Adrenal gland (tissue), 12 donors: Measurements from ENCODE around the gene TTC9B. TPM values are rescaled to one million over a fixed set of nuclear protein-coding genes. Genes with fewer than 3 reads are reported as not detected.
A peak's percentile ranks its signal among the peaks of the same experiment; 100 is the strongest.

ENCODE experiments used
- DNase-seq, 7 donors: peaks; one replicate each; pipeline ENCODE4 v3.0.0-alpha.2; 2019 to 2020
- H3K27ac ChIP-seq, 5 donors: fragments of 200-600 bp; sonication (generic) in 4 of 5; 1 replicate in 3 of 5; 2 replicates in 2 of 5; pipeline versions ENCODE4 v1.5.1 to v1.8.0; 2016 to 2020; ENCODE audit warnings: mild to moderate bottlenecking in 1 of 5
- H3K27me3 ChIP-seq: fragments of 200-600 bp; 2 replicates; pipeline ENCODE4 v1.8.0; 2021
- H3K36me3 ChIP-seq, 2 donors: fragments of 200-600 bp; replicated peaks in 1 of 2; 1 replicate in 1 of 2; 2 replicates in 1 of 2; pipeline versions ENCODE4 v1.5.1 to v1.8.0; 2018 to 2022
- H3K4me1 ChIP-seq, 2 donors: fragments of 200-600 bp; replicated peaks in 1 of 2; 1 replicate in 1 of 2; 2 replicates in 1 of 2; pipeline versions ENCODE4 v1.5.1 to v1.8.0; 2018 to 2021
- H3K4me3 ChIP-seq, 4 donors: fragments of 200-600 bp; sonication (generic) in 3 of 4; one replicate each; pipeline ENCODE4 v1.5.1; 2016 to 2018
- H3K9me3 ChIP-seq, 3 donors: fragments of 200-600 bp; sonication (generic) in 1 of 3; replicated peaks in 1 of 3; 1 replicate in 2 of 3; 2 replicates in 1 of 3; pipeline versions ENCODE4 v1.5.1 to v1.8.0; 2016 to 2021
- POLR2A ChIP-seq, 2 donors: fragments of 450-650 bp; IDR thresholded peaks; one replicate each; pipeline ENCODE4 v1.6.1; 2017; ENCODE audit warnings: antibody characterized with exemption in 2 of 2, mild to moderate bottlenecking in 2 of 2, moderate library complexity in 1 of 2
- WGBS, 4 donors: extraction: QIAGEN DNeasy Blood & Tissue Kit in 2 of 4; methylation state at CpG; one replicate each; pipeline versions ENCODE4 v1.1.5 to v1.1.7; 2013 to 2017; 5-methylcytosine and 5-hydroxymethylcytosine counted together
- intact Hi-C, 2 donors: fragments of 100-400 bp; cut with DNase I; formaldehyde crosslinking; loops; one replicate each; pipeline versions ENCODE4 v1.14.1 to v1.15.0; 2022 to 2023
- polyA plus RNA-seq, 3 donors: library from polyadenylated mRNA; stranded (reverse); fragments of 200-250 nt in 2 of 3; fragments of 350-450 nt in 1 of 3; fragmentation: Illumina TruSeq in 1 of 3; extraction: RNeasy Lipid Tissue Mini Kit (QIAGEN cat#74804) in 1 of 3; gene quantifications; one replicate each; pipeline ENCODE4 v1.2.3, GENCODE V29; 2013 to 2014
- total RNA-seq, 9 donors: library from RNA; depleted of rRNA in 4 of 9; stranded (reverse); fragments of >200 nt in 4 of 9; fragments of 120-200 nt in 1 of 9; fragmentation: NEBNext Ultra II Directional in 1 of 9; extraction: Animal tissue kit (Norgen Biotek cat#: 25700) in 1 of 9; gene quantifications; one replicate each; pipeline versions ENCODE4 v1.1.0 to v1.2.4, GENCODE V29; 2013 to 2023
- TF ChIP-seq, protein P1 (sequence below), 6 experiments: fragments of 450-650 bp in 4 of 6; fragments of 200-600 bp in 2 of 6; sonication (generic) in 1 of 6; IDR thresholded peaks; 1 replicate in 5 of 6; 2 replicates in 1 of 6; pipeline versions ENCODE4 v1.5.1 to v1.8.0; 2016 to 2021; ENCODE audit warnings: antibody characterized with exemption in 6 of 6, mild to moderate bottlenecking in 2 of 6, moderate library complexity in 1 of 6
- donor health status: healthy with polysubstance abuse.
- donor health status: Bipolar disorder and iron deficiency.
- donor health status: DM: yes; HTN: yes; CAD: no.
- donor health status: DM: no; HTN: no; CAD: no.
- donor health status: DM: no; HTN: no; CAD: no.
- donor health status: DM: yes; HTN: yes; CAD: no.

The TTC9B gene
- total and polyA plus RNA-seq, 12 donors, result 0.32 to 2.6 (median 0.53) TPM; not detected in 8

DNA sequence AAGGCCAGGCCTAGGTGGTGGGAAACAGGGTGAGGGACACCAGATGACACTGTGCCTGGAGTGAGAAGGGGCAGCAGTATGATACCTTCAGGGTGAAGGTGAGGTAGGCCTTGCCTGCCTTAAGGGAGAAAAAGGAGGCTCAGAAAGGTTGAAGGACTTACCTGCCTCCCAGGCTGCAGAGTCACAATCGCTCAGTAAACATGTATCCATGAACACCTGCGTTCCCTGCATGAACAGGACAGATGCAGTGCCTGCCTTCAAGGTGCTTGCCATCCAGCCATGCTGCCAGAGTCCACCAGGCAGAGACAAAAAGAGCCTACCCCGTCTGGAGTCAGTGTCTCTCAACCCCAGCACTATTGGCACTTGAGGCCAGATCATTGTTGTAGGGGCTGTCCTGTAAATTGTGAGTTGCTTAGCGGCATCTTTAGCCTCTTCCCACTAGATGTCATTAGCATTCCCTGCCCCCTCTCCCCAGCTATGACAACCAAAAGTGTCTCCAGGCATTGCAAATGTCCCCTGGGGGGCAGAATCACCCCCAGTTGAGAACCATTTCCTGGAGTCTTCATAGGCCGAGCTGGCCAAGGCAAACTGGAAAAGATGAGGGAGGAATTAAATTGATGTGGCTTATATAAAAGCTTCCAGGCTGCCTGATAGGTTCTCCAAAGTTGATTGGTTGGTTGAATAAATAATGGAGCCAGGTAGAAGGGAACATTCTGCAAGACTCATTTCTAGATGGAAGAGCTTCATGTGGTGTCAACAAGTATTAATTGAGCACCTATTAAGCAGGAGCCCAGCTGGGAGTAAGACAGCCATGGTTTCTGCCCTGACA, 25.2 kb downstream of the TTC9B start:
- no peak for DNase-seq
- Histone ChIP-seq H3K9me3 (no peaks in the 10 kb centered on the region), H3K27me3 (no peaks in the 10 kb centered on the region), H3K27ac (no peak overlapping the region), H3K36me3 (no peaks in the 10 kb centered on the region), H3K4me1 (peaks cover 8 to 17% of the 10 kb centered on the region in 2 donors), H3K4me3 (peak overlapping the region in 1 of 4 donors; percentile 100)
- TF ChIP-seq, protein P1, sequence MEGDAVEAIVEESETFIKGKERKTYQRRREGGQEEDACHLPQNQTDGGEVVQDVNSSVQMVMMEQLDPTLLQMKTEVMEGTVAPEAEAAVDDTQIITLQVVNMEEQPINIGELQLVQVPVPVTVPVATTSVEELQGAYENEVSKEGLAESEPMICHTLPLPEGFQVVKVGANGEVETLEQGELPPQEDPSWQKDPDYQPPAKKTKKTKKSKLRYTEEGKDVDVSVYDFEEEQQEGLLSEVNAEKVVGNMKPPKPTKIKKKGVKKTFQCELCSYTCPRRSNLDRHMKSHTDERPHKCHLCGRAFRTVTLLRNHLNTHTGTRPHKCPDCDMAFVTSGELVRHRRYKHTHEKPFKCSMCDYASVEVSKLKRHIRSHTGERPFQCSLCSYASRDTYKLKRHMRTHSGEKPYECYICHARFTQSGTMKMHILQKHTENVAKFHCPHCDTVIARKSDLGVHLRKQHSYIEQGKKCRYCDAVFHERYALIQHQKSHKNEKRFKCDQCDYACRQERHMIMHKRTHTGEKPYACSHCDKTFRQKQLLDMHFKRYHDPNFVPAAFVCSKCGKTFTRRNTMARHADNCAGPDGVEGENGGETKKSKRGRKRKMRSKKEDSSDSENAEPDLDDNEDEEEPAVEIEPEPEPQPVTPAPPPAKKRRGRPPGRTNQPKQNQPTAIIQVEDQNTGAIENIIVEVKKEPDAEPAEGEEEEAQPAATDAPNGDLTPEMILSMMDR (IDR thresholded peaks at IDR 0.05), result no peak
- TF ChIP-seq POLR2A (IDR thresholded peaks at IDR 0.05), result no peak
- intact Hi-C loops, result no loop called here
- 82 to 95% (median 89%) methylated on average over 3 to 5 of the region's 5 CpGs for WGBS, 4 donors

DNA sequence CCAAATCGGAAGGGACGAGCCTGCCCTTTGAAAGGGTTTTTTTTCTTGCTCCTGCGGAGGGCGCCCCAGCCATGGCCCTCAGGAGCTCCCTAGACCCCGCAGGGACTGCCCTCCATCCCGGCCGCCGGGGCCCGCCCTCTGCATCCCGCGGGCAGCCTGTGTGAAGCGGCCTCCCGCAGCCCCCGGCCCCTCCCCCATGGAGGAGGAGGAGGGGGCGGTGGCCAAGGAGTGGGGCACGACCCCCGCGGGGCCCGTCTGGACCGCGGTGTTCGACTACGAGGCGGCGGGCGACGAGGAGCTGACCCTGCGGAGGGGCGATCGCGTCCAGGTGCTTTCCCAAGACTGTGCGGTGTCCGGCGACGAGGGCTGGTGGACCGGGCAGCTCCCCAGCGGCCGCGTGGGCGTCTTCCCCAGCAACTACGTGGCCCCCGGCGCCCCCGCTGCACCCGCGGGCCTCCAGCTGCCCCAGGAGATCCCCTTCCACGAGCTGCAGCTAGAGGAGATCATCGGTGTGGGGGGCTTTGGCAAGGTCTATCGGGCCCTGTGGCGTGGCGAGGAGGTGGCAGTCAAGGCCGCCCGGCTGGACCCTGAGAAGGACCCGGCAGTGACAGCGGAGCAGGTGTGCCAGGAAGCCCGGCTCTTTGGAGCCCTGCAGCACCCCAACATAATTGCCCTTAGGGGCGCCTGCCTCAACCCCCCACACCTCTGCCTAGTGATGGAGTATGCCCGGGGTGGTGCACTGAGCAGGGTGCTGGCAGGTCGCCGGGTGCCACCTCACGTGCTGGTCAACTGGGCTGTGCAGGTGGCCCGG, 26.1 kb downstream of the TTC9B start:
- H3K9me3 ChIP-seq, result no peaks in the 10 kb centered on the region
- 14 to 33% (median 18%) methylated on average over 6 to 62 of the region's 62 CpGs; no CpG with 5 or more reads in 1 of the 4 donors for WGBS, 4 donors
- H3K4me1 ChIP-seq, result peaks cover 8 to 17% of the 10 kb centered on the region in 2 donors
- no peaks in the 10 kb centered on the region for H3K27me3 ChIP-seq
- H3K27ac ChIP-seq, result peak overlapping the region in 2 of 5 donors; percentile 96 to 99
- H3K4me3 ChIP-seq, result peak overlapping the region in 2 of 4 donors; percentile 84 to 100
- H3K36me3 ChIP-seq, result no peaks in the 10 kb centered on the region
- intact Hi-C loops, result no loop called here
- TF ChIP-seq POLR2A (IDR thresholded peaks at IDR 0.05), result no peak
- TF ChIP-seq, protein P1 (IDR thresholded peaks at IDR 0.05), result no peak
- peak in 6 of 7 donors; percentile 22 to 45 (median 36) for DNase-seq

DNA sequence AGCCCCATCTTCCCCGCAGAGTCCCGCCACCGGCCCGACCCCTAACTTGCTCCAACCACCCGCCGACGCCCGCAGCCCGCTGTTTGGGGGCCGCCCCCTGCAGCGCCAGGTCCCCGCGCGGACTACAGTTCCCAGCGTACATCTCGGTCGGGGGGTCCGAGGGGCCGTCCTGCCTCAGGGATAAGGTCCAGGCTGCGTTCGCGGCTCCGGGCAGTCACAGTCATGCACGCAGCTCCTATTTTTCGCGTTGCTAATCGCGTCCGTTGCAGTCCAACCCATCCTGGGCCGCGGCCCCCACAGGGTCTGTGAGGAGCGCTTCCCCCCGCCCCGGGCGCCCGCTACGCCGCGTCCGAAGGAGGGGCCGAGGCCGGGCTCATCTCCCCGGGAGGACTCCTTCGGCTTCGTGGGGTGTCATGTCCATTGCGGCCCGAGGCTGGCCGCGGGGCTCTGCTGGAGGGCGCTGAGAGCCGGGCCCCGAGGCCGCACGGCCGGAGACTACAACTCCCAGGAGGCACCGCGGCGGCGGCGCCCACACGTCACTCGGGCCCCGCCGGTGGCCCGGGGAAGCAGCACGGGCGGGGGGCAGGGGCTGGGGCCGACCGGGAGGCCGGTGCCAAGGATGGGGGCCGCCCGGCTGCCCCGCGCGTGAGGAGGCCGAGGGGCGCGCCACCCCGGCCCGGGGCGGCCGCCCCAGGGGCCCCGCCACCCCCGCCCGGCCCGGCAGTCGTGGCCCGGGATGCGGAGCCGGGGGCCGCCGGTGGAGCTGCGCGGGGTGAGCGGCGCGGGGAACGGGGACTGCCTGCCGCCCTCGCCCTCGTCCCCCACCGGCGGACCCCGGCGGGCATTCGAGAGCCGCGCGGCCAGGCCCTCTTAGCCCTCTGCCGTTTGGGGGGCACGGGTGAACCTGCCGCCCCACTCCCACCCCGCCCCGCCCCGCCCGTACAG, 27.0 kb downstream of the TTC9B start, which contains the start of gene MAP3K10:
TSS of gene MAP3K10 (plus strand) at position 536 of the 945 bp plus-strand sequence. CDS start 606 bp downstream, outside the sequence.
- intact Hi-C loops, result no loop called here
- TF ChIP-seq, protein P1 (IDR thresholded peaks at IDR 0.05), result no peak
- peak; percentile 18 to 54 for TF ChIP-seq POLR2A (IDR thresholded peaks at IDR 0.05)
- 0% methylated on average over 6 to 111 of the region's 116 CpGs; no CpG with 5 or more reads in 1 of the 4 donors for WGBS, 4 donors

More for the DNA sequence above, 27.0 kb downstream of the TTC9B start, which contains the start of gene MAP3K10:
- H3K27me3 ChIP-seq, result no peaks in the 10 kb centered on the region
- no peaks in the 10 kb centered on the region for H3K9me3 ChIP-seq
- peak; percentile 72 to 82 (median 76) for DNase-seq
- H3K27ac ChIP-seq, result peak within 1 kb of the TSS; percentile 87 to 99 (median 96)
- no peaks in the 10 kb centered on the region for H3K36me3 ChIP-seq
- H3K4me1 ChIP-seq, result peaks cover 8 to 17% of the 10 kb centered on the region in 2 donors
- peak within 1 kb of the TSS; percentile 84 to 100 (median 97) for H3K4me3 ChIP-seq
